GM21737 (cell line): ENCODE data around the gene CCKAR.
"Not testable (repeated sequence)": the region's sequence is repeated elsewhere in the genome, so short reads cannot be mapped to it uniquely, and the experiment has no call there.

Source experiments
- ATAC-seq: cut with Tn5 transposase; IDR thresholded peaks from one replicate; pipeline ENCODE4 v1.9.1; 2021; ENCODE audit warnings: mild to moderate bottlenecking, moderate library complexity; ENCODE audit not compliant: unreplicated experiment

The CCKAR gene

DNA sequence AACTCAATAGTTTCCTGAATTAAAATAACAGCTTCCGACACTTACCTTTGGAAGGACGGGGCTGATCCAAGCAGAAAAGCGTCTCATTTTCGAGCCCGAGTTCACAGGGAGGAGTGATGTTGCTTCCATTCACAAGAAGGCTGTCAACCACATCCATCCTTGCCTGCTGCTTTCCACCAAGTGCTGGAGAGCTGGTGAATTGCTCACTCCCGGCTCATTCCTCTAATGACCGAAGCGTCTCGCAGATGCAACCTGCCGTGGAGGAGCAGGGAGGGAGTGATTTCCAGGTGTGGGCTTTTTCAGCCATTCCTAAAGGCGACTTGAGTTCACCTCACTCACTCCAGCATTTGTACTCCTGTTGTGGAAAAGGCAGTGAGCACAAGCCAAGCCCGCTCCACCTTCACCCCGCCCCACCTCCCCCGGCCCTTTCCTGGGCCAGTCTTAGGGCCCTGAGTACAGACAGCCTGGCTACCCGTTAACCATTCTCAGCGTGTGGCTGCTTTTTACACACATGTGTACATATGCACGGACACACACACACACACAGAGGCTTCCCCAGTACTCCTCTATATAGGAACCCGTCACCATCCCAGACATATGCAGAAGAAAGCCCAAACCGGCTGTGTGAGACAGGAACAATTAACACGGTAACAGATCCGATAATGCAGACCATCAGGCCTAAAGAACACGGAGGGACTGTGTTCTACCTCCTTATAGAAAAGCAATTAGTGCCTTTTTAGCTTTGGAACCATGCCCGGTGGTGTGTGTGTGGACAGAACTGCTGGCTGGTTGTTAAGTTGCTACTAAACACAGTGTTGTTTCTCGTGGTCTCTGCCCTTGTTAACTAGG is at the start of gene CCKAR:
CCKAR (minus strand) TSS at position 374 of the 849 bp plus-strand sequence; CDS start at position 157, 217 bp downstream.
- no peak for ATAC-seq

DNA sequence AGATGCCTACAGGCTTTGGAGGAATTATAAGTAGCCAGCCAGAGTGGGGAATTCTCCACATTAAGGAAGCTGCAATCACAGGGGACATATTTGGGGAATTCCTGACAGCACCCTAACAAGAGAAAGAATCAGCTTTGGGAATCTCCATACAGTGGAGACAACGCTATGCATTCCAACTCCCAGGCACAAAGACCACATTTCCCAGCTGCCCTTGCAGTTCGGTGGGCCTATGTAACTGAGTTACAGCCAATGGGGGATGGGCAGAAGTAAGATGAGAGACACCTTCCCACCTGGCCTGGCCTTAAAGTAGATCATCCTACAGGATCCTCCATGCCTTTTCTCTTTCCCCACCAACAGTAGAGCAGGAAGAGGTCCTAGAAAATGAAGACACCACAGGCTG is 43.4 kb upstream of the CCKAR start:
- ATAC-seq: no peak

DNA sequence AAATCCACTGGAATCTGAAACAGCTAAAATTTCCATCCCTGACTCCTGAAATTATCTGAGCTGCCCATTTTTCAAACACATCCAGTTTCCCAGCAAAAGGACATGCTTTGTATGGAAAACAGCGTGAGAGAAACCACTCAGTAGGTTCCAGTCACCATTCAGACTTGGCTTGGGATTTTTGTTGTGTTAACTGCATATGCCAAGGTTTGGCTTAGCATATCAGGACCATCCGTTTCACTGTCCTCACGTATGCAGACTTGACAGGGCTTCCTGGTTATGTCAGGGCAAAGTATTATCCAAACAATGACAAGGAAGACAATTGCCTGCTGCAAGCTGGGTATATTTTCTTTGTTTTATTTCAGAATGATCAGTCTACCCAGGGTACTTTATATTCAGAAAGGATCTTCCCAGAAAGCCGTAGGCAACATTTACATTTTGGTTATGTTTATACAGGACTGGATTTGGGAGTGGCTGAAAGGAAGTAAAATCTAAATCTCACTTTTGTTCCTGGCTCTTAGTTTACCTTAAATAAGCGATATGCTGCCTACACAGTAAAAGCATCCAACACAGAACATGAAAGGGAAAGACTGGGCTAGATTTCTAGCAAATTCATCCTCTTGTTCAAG is 41.3 kb upstream of the CCKAR start:
- ATAC-seq: no peak

DNA sequence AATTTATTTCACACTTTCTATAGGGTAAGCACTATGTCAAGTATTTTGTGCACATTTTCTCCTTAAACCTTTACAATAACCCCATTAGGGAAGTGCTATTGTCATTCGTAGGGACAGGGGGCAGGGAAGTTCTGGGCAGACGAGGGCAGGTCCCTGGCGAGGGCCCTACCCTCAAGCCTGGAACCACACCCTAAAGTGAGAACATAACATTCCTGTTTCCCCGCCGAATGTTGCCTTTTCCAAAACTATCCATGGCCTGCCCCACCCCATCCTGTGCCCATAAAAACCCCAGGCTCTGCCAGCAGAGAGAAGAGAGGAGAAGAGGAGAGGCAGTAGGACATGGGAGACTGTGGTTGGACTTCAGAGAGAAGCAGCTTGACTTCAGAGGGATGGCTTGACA is 39.8 kb upstream of the CCKAR start:
- ATAC-seq: no peak

- no peak for ATAC-seq
Observed at GRCh38 chr4:26529479-26529878, 39.2 kb upstream of the CCKAR start.

- no peak for ATAC-seq
Observed at GRCh38 chr4:26525771-26526150, 35.5 kb upstream of the CCKAR start.

DNA sequence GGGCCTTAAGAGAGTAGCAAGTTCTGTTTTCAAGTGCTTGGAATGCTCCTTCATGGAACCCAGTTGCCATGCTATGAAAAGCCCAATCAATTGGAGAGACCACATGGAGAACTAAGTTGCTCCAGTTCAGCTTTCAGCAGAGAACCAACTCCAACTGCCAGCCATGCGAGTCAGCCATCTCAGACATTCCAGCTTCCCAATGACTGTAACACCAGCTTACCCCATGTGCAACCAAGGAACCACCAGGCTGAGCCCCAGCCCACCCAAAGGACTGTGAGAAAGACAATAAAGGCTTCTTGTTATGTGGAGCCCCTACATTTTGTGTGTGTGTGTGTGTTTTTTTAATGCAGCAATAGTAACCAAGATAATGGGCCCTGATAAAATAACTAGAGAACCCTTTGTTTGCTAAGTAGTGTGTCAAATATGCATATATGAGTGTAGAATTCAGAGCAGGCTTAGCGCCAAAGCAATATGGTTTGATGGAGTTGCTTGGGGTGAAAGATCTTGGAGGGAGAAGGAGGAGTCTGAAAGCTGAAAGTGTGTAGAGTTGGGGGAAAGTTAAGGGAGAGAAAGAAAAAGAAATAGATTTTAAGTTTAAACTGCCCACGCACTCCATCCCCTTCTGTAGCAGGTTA is 35.0 kb upstream of the CCKAR start:
- no peak for ATAC-seq

DNA sequence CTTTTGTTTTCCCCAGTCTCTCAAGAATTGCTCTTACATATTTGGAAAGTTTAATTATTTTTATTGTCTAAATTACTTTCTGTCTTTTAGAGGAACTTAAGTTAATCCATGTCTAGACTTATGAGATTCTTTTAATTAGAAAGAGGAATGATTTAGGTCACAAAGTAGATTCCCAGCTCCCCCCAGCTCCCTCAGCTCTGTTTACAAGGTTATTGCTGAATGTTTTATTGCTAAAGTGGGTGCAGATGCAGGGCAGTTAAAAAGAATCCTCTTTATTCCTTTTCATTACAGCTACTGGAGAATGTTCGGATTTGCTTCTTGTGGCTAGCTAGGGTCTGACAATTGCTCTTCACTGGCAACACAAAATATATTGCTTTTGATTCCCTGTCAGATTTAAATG is 33.7 kb upstream of the CCKAR start:
- ATAC-seq: no peak

- no peak for ATAC-seq
Observed at GRCh38 chr4:26522478-26522877, 32.2 kb upstream of the CCKAR start.

- no peak for ATAC-seq
Observed at GRCh38 chr4:26520728-26521450, 30.6 kb upstream of the CCKAR start.

GRCh38 chr4:26515936-26516335 is 25.7 kb upstream of the CCKAR start:
- ATAC-seq: no peak

- ATAC-seq: no peak
Observed at GRCh38 chr4:26510334-26510964, 20.2 kb upstream of the CCKAR start.

DNA sequence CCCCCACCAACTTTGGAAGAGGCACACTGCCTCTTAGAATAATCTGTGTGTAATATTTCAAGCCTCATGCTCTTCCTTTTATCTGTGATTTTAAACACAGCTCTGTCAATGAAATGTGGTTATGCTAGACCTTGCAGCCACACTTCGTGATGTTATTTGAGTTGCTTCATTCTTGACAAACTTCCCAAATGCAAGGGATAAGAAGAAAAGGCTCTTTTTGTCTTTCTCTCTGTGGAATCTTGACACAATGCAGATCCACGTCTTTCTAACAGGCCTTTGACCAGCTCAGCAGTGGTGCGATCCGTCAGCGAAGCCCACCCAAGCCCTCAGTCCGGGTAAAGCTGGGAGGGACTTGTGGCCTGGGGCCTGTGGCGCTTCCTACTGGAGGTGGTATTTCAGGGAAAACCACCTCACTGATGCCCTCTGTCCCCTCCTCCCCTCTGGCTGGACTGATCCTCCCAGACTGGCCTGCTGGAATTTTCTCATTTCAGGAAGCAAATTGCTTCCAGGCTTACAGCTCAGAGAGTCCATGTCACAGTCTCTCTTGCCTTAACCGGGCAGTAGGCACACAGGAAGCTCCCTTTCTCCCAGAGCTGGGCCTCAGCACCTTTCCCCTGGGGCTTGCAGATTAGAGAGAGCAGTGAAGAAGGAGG is 19.5 kb upstream of the CCKAR start:
- no peak for ATAC-seq

GRCh38 chr4:26507286-26507685 is 17.0 kb upstream of the CCKAR start:
- no peak for ATAC-seq

DNA sequence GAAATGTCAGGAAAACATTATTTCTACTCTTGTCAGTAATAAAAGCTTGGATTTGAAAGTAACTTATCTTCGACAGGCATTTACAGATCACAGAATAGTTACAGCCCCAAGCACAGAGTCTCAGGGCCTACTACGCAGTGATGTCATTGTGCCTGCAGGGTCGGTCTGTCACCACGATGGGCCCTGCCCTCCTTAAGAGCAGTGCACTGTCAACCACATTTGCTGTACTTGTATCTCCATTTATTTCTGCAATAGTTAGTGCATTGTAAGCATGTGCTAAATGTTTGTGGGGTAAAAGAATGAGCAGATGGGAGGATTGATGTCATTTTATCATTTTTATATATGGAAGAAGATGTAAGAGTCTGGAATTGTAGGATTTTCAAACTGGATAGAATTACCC is 13.6 kb upstream of the CCKAR start:
- no peak for ATAC-seq

- ATAC-seq: no peak
Observed at GRCh38 chr4:26503427-26503826, 13.1 kb upstream of the CCKAR start.

DNA sequence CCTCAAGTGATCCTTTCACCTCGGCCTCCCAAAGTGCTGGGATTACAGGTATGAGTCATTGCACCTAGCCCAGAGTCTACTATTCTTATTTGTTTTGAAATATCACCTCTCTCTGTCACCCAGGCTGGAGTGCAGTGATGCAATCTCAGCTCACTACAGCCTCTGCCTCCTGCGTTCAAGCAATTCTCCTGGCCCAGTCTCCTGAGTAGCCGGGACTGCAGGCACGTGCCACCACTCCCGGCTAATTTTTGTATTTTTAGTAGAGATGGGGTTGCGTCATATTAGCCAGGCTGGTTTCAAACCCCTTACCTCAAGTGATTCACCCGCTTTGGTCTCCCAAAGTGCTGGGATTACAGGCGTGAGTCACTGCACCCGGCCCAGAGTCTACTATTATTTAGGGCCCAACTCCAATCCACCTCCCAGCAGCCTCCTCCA is 10.3 kb upstream of the CCKAR start:
- ATAC-seq: not testable (repeated sequence)

DNA sequence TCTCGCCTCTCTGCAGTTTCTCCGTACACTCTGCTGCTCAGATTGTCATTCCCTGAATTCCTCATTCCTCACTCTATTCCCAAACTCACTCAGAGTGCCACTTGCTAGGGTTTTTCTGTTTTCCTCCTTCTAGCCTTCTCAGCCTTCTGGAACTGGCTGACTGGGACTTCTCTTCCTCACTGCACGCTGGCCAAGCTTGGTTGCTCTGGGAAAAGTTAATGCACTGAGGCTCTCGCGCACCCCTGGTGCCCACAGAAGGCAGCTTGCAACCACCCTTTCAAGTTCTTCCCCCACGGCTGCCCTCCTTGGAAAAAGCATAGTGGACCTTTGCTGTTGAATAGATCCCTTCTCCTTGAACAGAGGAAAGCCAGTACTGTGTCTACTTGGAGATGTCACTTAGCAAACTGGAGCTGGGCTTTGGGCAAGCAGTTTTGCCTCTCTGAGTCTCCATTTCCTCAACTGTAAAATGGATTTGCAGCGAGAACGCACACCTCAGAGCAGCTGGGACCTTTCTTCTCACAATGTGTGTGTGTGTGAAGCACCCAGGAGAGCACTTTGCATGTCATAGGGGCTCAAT is 6.0 kb upstream of the CCKAR start:
- no peak for ATAC-seq

DNA sequence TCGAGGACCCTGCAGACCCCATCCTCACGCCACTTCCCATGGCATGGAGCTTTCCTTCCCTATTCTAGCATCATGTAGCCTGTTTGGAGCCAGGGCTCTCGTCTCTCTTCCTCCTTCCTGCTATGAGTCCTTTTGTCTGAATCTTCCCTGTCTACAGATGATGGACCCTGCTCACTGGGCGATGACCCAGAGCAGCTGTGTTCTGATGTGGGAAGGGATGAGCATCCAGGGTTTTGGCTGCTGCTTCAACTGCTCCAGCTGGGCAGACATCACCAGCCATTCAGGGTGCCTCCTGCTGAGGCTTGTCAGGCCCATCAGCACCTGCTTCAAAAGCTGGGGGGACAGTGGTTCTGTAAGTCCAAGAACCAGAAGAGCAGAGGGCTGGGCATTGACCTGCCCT is 3.2 kb upstream of the CCKAR start:
- no peak for ATAC-seq
